ENCODE measurements around the gene FLACC1.
"Not testable (repeated sequence)": the region's sequence is repeated elsewhere in the genome, so short reads cannot be mapped to it uniquely, and the experiment has no call there.

Gene FLACC1

GRCh38 chr2:201357221-201357620 is at the start of gene FLACC1:
Gene FLACC1, minus strand, starts transcription at chr2:201357345. Its CDS starts 5,941 bp downstream, at chr2:201351404.
- DNase-seq, result no peak

GRCh38 chr2:201406077-201406662 is 49.0 kb upstream of the FLACC1 start:
- peak; percentile 30 for DNase-seq

- DNase-seq, result no peak
Measured at GRCh38 chr2:201404699-201405280, 47.6 kb upstream of the FLACC1 start.

- no peak for DNase-seq
Measured at GRCh38 chr2:201403880-201404279, 46.7 kb upstream of the FLACC1 start.

- DNase-seq, result no peak
Measured at GRCh38 chr2:201402651-201403562, 45.8 kb upstream of the FLACC1 start.

- no peak for DNase-seq
Measured at GRCh38 chr2:201401815-201402214, 44.7 kb upstream of the FLACC1 start.

- no peak for DNase-seq
Measured at GRCh38 chr2:201396595-201396994, 39.5 kb upstream of the FLACC1 start.

- DNase-seq, result no peak
Measured at GRCh38 chr2:201383136-201383535, 26.0 kb upstream of the FLACC1 start.

GRCh38 chr2:201378496-201379397 is 21.6 kb upstream of the FLACC1 start:
- no peak for DNase-seq

- no peak for DNase-seq
Measured at GRCh38 chr2:201377218-201377617, 20.1 kb upstream of the FLACC1 start.

GRCh38 chr2:201369775-201370174 is 12.6 kb upstream of the FLACC1 start:
- DNase-seq, result no peak

GRCh38 chr2:201369318-201369717 is 12.2 kb upstream of the FLACC1 start:
- DNase-seq, result not testable (repeated sequence)

- DNase-seq, result no peak
Measured at GRCh38 chr2:201366146-201366545, 9.0 kb upstream of the FLACC1 start.

- peak; percentile 53 for DNase-seq
Measured at GRCh38 chr2:201363857-201364560, 6.9 kb upstream of the FLACC1 start.

GRCh38 chr2:201362396-201362795 is 5.3 kb upstream of the FLACC1 start:
- no peak for DNase-seq

GRCh38 chr2:201361078-201361733 is 4.1 kb upstream of the FLACC1 start:
- DNase-seq, result no peak

- DNase-seq, result no peak
Measured at GRCh38 chr2:201360256-201360655, 3.1 kb upstream of the FLACC1 start.

- DNase-seq, result no peak
Measured at GRCh38 chr2:201358684-201359083, 1.5 kb upstream of the FLACC1 start.

- DNase-seq, result no peak
Measured at GRCh38 chr2:201353116-201353515, 4.0 kb downstream of the FLACC1 start.

GRCh38 chr2:201350879-201351278 is 6.3 kb downstream of the FLACC1 start:
- DNase-seq, result no peak

- DNase-seq, result no peak
Measured at GRCh38 chr2:201349601-201350000, 7.5 kb downstream of the FLACC1 start.

GRCh38 chr2:201348758-201349157 is 8.4 kb downstream of the FLACC1 start:
- DNase-seq, result no peak
